GM06990 (cell line): Measurements from ENCODE around the gene RASGEF1C.
"Not testable (repeated sequence)": the region's sequence is repeated elsewhere in the genome, so short reads cannot be mapped to it uniquely, and the experiment has no call there.

Experiments
- DNase-seq: peaks from one replicate; pipeline ENCODE4 v3.0.0-alpha.2; 2011; ENCODE audit not compliant: insufficient read length; ENCODE audit errors: extremely low read depth
- H3K27me3 ChIP-seq: replicated peaks from 2 replicates; pipeline ENCODE4 v1.6.0; 2011; ENCODE audit warnings: low read length; ENCODE audit not compliant: control insufficient read depth, insufficient read depth
- H3K36me3 ChIP-seq: 2 replicates; pipeline ENCODE4 v1.5.1; 2011; ENCODE audit warnings: low read length; ENCODE audit not compliant: control insufficient read depth, insufficient read depth
- H3K4me3 ChIP-seq: replicated peaks from 2 replicates; pipeline ENCODE4 v1.5.1; 2011; ENCODE audit warnings: low read depth, mild to moderate bottlenecking, control low read depth, low read length
- CTCF ChIP-seq: IDR thresholded peaks from 2 replicates; pipeline ENCODE4 v1.5.1; 2011; ENCODE audit warnings: low read length, control low read depth, mild to moderate bottlenecking, inconsistent platforms; ENCODE audit not compliant: insufficient read depth, poor library complexity, severe bottlenecking

RASGEF1C gene

GRCh38 chr5:180090769-180091546 is 118.1 kb downstream of the RASGEF1C start:
- DNase-seq: no peak
- H3K4me3 ChIP-seq: no peak overlapping the region
- TF ChIP-seq CTCF: peak; percentile 9
- no peaks in the 10 kb centered on the region for H3K36me3 ChIP-seq
- no peaks in the 10 kb centered on the region for H3K27me3 ChIP-seq

- no peaks in the 10 kb centered on the region for H3K36me3 ChIP-seq
- H3K27me3 ChIP-seq: no peaks in the 10 kb centered on the region
- peak; percentile 70 for DNase-seq
- TF ChIP-seq CTCF: peak; percentile 40
- H3K4me3 ChIP-seq: no peak overlapping the region
These were observed 118.8 kb downstream of the RASGEF1C start for GRCh38 chr5:180090098-180090768.

- H3K36me3 ChIP-seq, H3K27me3 ChIP-seq, DNase-seq, H3K4me3 ChIP-seq: not testable (repeated sequence)
These were observed 119.4 kb downstream of the RASGEF1C start for GRCh38 chr5:180089628-180090027.

- Histone ChIP-seq H3K27me3 (no peaks in the 10 kb centered on the region), H3K36me3 (no peaks in the 10 kb centered on the region), H3K4me3 (no peak overlapping the region)
- TF ChIP-seq CTCF: no peak
- no peak for DNase-seq
These were observed 120.5 kb downstream of the RASGEF1C start for GRCh38 chr5:180088561-180088960.

GRCh38 chr5:180086816-180087399 is 122.1 kb downstream of the RASGEF1C start:
- no peak for DNase-seq
- no peak for TF ChIP-seq CTCF
- Histone ChIP-seq H3K36me3 (no peaks in the 10 kb centered on the region), H3K4me3 (no peak overlapping the region), H3K27me3 (no peaks in the 10 kb centered on the region)

GRCh38 chr5:180085837-180086236 is 123.2 kb downstream of the RASGEF1C start:
- H3K27me3 ChIP-seq: no peaks in the 10 kb centered on the region
- no peak for TF ChIP-seq CTCF
- no peak for DNase-seq
- no peaks in the 10 kb centered on the region for H3K36me3 ChIP-seq
- no peak overlapping the region for H3K4me3 ChIP-seq
